K562 (cell line): ENCODE measurements around the gene ANKS3. TPM values are rescaled to one million over a fixed set of nuclear protein-coding genes. Genes with fewer than 3 reads are reported as not detected.

Experiments
- ATF1 ChIP-seq, 2 experiments: fragments of 450-650 bp in 1 of 2; IDR thresholded peaks; 2 replicates each; pipeline ENCODE4 v1.6.1; 2016; ENCODE audit warnings: missing compliant biosample characterization in 1 of 2, missing genetic modification characterization in 1 of 2
- CREB1 ChIP-seq, 2 experiments: sonication (generic) in 1 of 2; formaldehyde crosslinking in 1 of 2; IDR thresholded peaks; 2 replicates each; pipeline versions ENCODE4 v1.6.1 to v1.8.0; 2012 to 2022; ENCODE audit warnings: inconsistent platforms in 1 of 2, mild to moderate bottlenecking in 1 of 2, missing genetic modification reagents in 1 of 2, moderate library complexity in 1 of 2
- CXXC5 ChIP-seq: fragments of 250-450 bp; sonication (Bioruptor Pico); IDR thresholded peaks from 2 replicates; pipeline ENCODE4 v1.8.0; 2022; ENCODE audit warnings: inconsistent platforms, mild to moderate bottlenecking, moderate library complexity
- E2F6 ChIP-seq, 2 experiments: IDR thresholded peaks; 2 replicates each; pipeline ENCODE4 v1.6.1; 2011; ENCODE audit warnings: borderline replicate concordance in 1 of 2, control low read depth in 1 of 2, low read depth in 1 of 2, low read length in 1 of 2, mild to moderate bottlenecking in 1 of 2, mixed read lengths in 1 of 2, moderate library complexity in 1 of 2; ENCODE audit not compliant: insufficient read depth in 1 of 2, insufficient read length in 1 of 2, poor library complexity in 1 of 2, severe bottlenecking in 1 of 2; ENCODE audit errors: extremely low read depth in 1 of 2
- ESRRA ChIP-seq: fragments of 450-650 bp; IDR thresholded peaks from 2 replicates; pipeline ENCODE4 v1.6.1; 2014; ENCODE audit warnings: low read depth, mild to moderate bottlenecking, moderate library complexity, borderline replicate concordance
- FOS ChIP-seq: IDR thresholded peaks from 3 replicates; pipeline ENCODE4 v1.6.1; 2011; ENCODE audit not compliant: insufficient read length; ENCODE audit errors: extremely low read depth
- GATAD2B ChIP-seq: fragments of 450-650 bp; IDR thresholded peaks from 2 replicates; pipeline ENCODE4 v1.6.1; 2017; ENCODE audit warnings: mild to moderate bottlenecking, borderline replicate concordance
- GMEB1 ChIP-seq: fragments of 250-450 bp; sonication (Bioruptor Pico); IDR thresholded peaks from 2 replicates; pipeline ENCODE4 v1.4.0; 2020; ENCODE audit warnings: mild to moderate bottlenecking
- GTF2A2 ChIP-seq: IDR thresholded peaks from 2 replicates; pipeline ENCODE4 v1.6.1; 2016; ENCODE audit warnings: mild to moderate bottlenecking, missing genetic modification characterization, missing compliant biosample characterization
- HCFC1 ChIP-seq: IDR thresholded peaks from 2 replicates; pipeline ENCODE4 v1.6.1; 2012; ENCODE audit warnings: low read depth, low read length, improper control_type of control experiment
- HDAC8 ChIP-seq: fragments of 450-650 bp; IDR thresholded peaks from 2 replicates; pipeline ENCODE4 v1.6.1; 2016; ENCODE audit warnings: mild to moderate bottlenecking, missing genetic modification characterization, moderate library complexity, missing compliant biosample characterization
- HNRNPLL ChIP-seq: fragments of 200-400 bp; formaldehyde crosslinking; IDR thresholded peaks from 2 replicates; pipeline ENCODE4 v1.6.1; 2017; ENCODE audit warnings: low read length, low read depth, mild to moderate bottlenecking; ENCODE audit not compliant: poor library complexity, severe bottlenecking
- KAT2B ChIP-seq: IDR thresholded peaks from one replicate; pipeline ENCODE4 v1.6.1; 2012; ENCODE audit warnings: low read depth, mild to moderate bottlenecking, control low read depth, inconsistent platforms, low read length, moderate library complexity
- L3MBTL2 ChIP-seq: fragments of 450-650 bp; IDR thresholded peaks from 2 replicates; pipeline ENCODE4 v1.6.1; 2016; ENCODE audit warnings: mild to moderate bottlenecking, moderate library complexity
- MXI1 ChIP-seq: IDR thresholded peaks from 2 replicates; pipeline ENCODE4 v1.6.1; 2011; ENCODE audit warnings: low read depth, mild to moderate bottlenecking, improper control_type of control experiment, low read length
- NCOA1 ChIP-seq: fragments of 450-650 bp; IDR thresholded peaks from 2 replicates; pipeline ENCODE4 v1.6.1; 2016; ENCODE audit warnings: low read depth
- NFE2L1 ChIP-seq: fragments of 450-650 bp; IDR thresholded peaks from 2 replicates; pipeline ENCODE4 v1.6.1; 2016; ENCODE audit warnings: missing genetic modification characterization, low read depth, mild to moderate bottlenecking, missing compliant biosample characterization, moderate library complexity, borderline replicate concordance
- NRF1 ChIP-seq, 2 experiments: fragments of 450-650 bp; IDR thresholded peaks in 1 of 2; conservative IDR thresholded peaks in 1 of 2; 2 replicates each; pipeline ENCODE4 v1.6.1; 2014; ENCODE audit warnings: mild to moderate bottlenecking in 2 of 2
- NUFIP1 ChIP-seq: fragments of 450-650 bp; IDR thresholded peaks from 2 replicates; pipeline ENCODE4 v1.6.1; 2018; ENCODE audit not compliant: partially characterized antibody
- RHOXF2B ChIP-seq: fragments of 250-450 bp; sonication (Bioruptor Pico); conservative IDR thresholded peaks from 2 replicates; pipeline ENCODE4 v1.5.1; 2021
- ZC3H4 ChIP-seq: sonication (generic); formaldehyde crosslinking; IDR thresholded peaks from 2 replicates; pipeline ENCODE4 v1.9.0; 2021; ENCODE audit warnings: missing genetic modification reagents, borderline replicate concordance
- ZNF280A ChIP-seq: fragments of 450-650 bp; IDR thresholded peaks from 2 replicates; pipeline ENCODE4 v1.6.1; 2018; ENCODE audit warnings: mild to moderate bottlenecking, low read depth; ENCODE audit not compliant: partially characterized antibody
- ZNF354B ChIP-seq: fragments of 250-450 bp; sonication (Bioruptor Pico); IDR thresholded peaks from 2 replicates; pipeline ENCODE4 v1.4.0; 2020
- ZNF75A ChIP-seq: fragments of 450-650 bp; formaldehyde crosslinking; IDR thresholded peaks from 2 replicates; pipeline ENCODE4 v1.4.0; 2020; ENCODE audit warnings: mild to moderate bottlenecking
- ZNF764 ChIP-seq: fragments of 250-450 bp; sonication (Bioruptor Pico); IDR thresholded peaks from 2 replicates; pipeline ENCODE4 v1.4.0; 2020; ENCODE audit warnings: low read depth, mild to moderate bottlenecking, moderate library complexity
- polyA plus RNA-seq, 8 experiments: library from polyadenylated mRNA; depleted of rRNA in 4 of 8; stranded (reverse) in 5 of 8; unstranded in 3 of 8; fragments of >200 nt; fragmentation: Nextera tagmentation in 2 of 8; fragmentation: Illumina TruSeq in 1 of 8; extraction: Ambion mirVana in 2 of 8; extraction: Trizol in 1 of 8; gene quantifications; 2 replicates each; pipeline versions ENCODE4 v1.2.1 to v1.2.3, GENCODE V29; 2011 to 2014; ENCODE audit warnings: inconsistent platforms in 1 of 8, missing spikeins in 1 of 8
- total RNA-seq, 7 experiments: library from RNA; depleted of rRNA in 6 of 7; stranded (reverse); fragments of >200 nt in 6 of 7; fragmentation: Illumina TruSeq in 2 of 7; extraction: Trizol in 2 of 7; gene quantifications; 2 replicates each; pipeline versions ENCODE4 v1.2.1 to v1.2.3, GENCODE V29; 2011 to 2021; ENCODE audit warnings: low replicate concordance in 1 of 7

ANKS3 gene
- total and polyA plus RNA-seq, 9 of the 15 experiments (the other 6 are each of a cell fraction or from before 2014, with no cell fraction given): 0.43 to 25.7 (median 14.8) TPM

- TF ChIP-seq ZC3H4 (CRISPR knock-in tag) (peak; percentile 74; the same call in 1 of the 2 replicates), HNRNPLL (peak; percentile 16), HCFC1 (0 out of 2 replicates have a peak, but pooled peaks have one; percentile 39), CREB1 (IDR thresholded peaks at IDR 0.05) (peak; percentile 66; the same call in 1 of the 2 replicates), CREB1 (CRISPR knock-in tag; IDR thresholded peaks at IDR 0.05) (peak; percentile 78), ATF1 (CRISPR knock-in tag; IDR thresholded peaks at IDR 0.05) (peak; percentile 28; the same call in 1 of the 2 replicates), ATF1 (tag; IDR thresholded peaks at IDR 0.05) (peak; percentile 82), HDAC8 (tag) (no peak), NCOA1 (no peak), RHOXF2B (CRISPR knock-in tag) (no peak), GMEB1 (peak; percentile 60; the same call in 1 of the 2 replicates), ZNF75A (CRISPR knock-in tag) (no peak), ZNF764 (CRISPR knock-in tag) (no peak), ZNF354B (CRISPR knock-in tag) (no peak), FOS (peak; percentile 75), ESRRA (peak; percentile 43; the same call in 1 of the 2 replicates), CXXC5 (CRISPR knock-in tag) (peak; percentile 67), NFE2L1 (tag) (no peak), ZNF280A (no peak), MXI1 (no peak), E2F6 (IDR thresholded peaks at IDR 0.05; ENCODE audit: borderline replicate concordance in 1 of 2, extremely low read depth in 1 of 2, insufficient read depth in 1 of 2, insufficient read length in 1 of 2, low read depth in 1 of 2, low read length in 1 of 2, poor library complexity in 1 of 2, severe bottlenecking in 1 of 2) (peak; percentile 16 to 33), GTF2A2 (tag) (no peak), KAT2B (no peak), GATAD2B (peak; percentile 49; the same call in 1 of the 2 replicates), NUFIP1 (no peak), NRF1 (conservative IDR thresholded peaks at IDR 0.05 in 1 of 2, IDR thresholded peaks at IDR 0.05 in 1 of 2) (peak; percentile 93 to 94), L3MBTL2 (peak; percentile 80)
Observed at GRCh38 chr16:4693296-4693955, 40.6 kb downstream of the ANKS3 start, which contains the start of gene NUDT16L1 (continued).
